GM21367 (cell line): ENCODE results near the gene PPP1R9B.

Source experiments
- ATAC-seq: cut with Tn5 transposase; IDR thresholded peaks from one replicate; pipeline ENCODE4 v1.9.1; 2021; ENCODE audit not compliant: unreplicated experiment

The PPP1R9B gene

DNA sequence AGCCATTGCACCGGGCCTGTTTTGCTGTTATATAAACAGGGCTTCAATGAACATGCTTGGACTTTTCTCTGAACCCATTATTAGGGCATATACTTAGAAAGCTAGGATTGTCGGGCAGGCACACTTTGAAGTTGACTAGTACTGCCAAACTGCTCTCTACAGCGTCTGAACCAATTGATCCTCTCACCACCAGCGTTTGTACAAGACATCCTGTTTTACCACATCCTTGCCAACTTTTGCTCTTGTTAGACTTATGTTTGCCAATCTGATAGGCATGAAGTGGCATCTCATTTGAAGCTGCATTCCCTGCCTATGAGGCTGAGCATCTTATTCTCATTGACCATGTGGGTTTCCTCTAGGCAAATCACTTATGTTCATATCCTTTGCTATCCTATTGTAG is 7.4 kb upstream of the PPP1R9B start:
- ATAC-seq, result no peak

DNA sequence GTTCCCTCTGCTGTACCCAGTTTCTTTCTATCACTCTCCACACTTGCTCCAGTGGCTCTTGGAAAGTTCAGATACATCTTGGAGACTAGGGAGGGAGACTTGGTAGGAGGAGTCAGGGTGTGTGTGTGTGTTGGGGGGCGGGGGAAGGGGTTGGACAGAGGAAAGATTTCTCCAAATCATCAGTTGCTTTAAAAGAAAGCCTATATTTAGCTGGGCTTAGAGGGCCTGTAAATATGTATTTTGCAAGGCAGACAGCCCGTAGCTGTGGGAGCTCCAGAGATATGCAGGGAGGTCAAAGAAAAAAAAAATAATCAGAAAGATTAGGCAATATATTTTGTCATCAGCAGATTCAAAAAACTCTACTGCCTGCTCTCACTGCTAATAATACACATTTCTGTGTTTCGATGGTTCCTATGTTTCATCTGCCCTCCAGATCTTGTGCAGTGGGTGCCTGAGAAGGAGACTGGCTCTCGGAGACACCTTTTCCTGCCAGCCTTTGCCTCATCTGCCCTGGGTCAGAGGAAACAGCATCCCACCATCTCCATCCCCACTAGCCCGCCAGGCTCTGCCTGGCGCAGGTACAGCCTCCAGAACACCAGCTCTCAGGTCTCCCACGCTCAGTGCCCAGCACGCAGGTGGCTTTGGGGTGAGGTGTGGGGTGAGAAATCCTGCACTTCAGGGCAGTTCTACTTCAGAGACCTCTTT is 4.8 kb upstream of the PPP1R9B start:
- ATAC-seq, result no peak

DNA sequence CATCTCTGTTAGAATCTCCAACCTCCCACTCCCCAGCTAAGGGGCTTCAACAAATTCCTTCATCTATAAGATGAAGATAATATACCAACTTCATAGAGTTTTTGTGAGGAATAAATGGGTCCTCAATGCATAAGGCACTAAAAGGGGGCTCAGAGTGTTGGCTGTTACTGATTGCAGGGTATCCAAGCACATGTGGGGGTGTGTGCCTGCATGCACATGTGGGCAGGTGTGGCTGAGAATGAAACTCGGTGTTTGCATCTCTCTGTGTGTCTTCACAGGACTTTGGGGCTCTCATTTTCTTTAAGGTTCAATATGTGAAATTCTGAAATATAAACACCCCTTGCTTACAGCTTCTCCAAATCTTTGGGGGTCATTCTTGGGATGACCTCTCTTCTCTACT is 4.1 kb upstream of the PPP1R9B start:
- no peak for ATAC-seq

DNA sequence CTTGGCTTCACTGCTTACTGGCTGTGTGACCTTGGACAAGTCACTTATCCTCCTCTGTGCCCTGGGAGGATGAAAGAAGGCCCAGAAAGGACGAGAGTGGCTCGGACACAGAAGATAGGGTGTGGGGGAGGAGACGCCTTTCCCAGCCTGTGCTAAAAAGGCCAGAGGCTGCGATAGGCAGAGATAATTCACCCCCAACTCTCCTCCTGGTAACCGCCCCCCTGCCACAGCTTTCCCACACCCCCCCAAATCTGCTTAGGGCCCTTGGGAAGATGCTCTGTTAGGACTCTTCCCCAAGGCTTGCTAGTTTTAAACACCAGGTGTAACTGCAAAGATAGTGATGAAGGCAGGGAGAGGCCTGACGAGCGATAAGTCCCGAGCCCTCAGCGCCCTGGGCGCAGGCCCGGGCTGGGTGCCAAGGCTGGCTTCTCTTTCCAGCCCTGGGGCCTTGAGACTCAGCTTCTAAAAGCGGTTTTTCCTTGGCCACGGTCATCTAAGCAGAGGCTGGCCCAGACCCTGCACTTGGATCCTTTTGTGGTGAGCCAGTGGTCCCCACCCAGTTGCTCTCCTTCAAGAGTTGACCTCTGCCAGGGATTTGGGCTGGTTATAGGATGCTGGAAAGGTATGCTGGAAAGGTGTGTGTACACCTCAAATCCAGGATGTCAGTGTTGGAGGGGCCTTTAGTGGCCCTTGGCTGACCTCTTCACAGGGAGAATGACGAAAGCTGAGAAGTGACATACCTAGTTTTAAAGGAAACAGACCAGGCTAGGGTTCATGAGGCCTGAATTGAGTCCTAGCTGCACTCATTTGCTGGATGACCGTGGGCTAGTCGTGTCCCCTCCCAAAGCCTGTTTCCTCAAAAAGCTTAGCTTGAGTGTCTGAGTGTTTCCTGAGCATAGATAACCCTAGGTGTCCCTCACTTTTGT is 3.4 kb upstream of the PPP1R9B start:
- ATAC-seq, result no peak

DNA sequence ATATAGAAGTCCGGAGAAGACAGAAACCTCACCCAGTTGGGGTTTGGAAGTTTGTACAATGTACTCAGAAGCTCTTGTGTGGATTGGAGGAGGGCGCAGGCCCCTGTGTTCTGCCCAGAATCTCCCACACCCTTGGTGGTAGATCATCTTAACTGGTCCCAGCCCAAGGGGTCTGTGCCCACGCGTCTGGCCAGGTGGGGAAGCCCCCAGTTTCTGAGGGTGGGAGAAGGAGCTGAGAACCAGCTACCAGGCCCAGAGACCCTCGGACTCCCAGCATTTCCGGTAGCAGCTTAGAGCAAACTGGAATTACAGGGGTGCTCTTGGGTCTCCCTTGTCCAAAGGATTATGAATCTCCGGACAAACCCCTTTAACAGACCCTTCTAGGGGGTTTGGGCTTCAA is 2.3 kb upstream of the PPP1R9B start:
- no peak for ATAC-seq

DNA sequence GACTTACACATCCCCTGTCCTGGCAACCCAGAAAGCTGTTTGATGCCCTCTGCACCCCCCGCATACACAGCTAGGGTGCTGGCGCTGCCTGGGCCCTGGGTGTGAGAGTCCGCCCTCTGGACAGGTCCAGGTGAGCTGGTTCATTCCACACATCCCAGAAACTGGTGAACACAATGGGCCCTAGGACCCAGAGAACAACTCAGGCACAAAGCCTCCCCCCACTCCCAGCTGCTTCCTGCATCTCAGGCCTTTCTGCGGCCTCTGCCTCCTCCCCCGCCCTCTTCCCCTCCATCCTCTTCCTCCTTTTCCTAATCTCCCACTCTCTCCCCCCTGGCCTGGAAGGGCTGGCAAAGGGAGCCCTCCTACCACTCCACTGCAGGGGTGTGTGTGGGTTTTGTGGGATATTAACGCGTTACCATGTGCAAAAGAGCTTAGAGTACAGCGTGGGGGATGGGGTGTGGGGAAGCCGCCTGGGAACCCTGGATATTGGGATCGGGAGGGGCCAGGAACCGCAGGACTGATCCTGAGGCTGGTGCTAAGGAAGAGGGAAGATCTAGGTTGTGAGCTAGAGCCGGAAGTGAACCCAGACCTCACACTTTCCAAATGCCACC is 1.6 kb upstream of the PPP1R9B start:
- ATAC-seq, result peak; percentile 24

DNA sequence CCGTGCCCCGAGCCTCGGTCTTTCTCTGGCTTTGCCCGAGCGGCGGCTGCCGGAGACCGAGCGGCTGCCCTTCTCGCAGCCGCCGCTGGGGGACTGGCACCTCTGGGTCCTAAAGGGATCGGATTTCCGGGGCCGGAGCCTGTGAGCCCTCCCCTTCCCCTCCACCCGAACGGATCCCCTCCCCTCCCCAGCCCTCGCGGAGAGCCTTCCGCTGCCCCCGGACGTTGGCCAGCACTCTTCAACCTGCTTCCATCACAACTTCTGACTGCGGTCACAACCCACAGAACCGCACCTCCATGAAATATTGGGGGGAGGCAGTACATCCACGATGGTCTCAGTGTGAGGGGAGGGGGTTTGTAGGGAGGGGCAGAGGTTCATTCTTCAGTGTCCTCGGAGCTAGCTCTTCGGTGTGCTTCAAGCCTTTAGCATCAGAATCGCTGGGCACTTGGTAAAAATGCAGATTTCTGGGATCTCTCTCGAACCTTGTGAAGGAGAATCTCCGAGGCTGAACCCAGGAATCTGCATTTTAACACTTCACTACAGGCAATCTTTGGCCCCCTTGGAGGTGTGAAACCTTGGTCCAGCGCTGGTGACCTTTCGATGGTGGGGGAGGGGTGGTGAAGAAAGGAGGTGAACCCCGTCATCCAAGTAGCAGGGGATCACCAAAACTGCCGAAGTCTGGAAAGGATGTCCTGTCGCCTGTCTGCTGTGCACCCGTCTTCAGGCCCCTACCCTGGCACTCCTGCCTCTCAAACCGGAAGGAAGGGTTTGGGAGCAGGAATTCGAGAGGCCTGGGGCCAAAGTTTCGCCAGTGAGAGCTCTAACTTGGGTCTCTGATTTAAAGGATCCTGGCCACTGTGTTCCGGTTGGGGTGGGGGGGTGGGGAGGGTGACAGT is 812 bp upstream of the PPP1R9B start:
- ATAC-seq, result peak; percentile 26

DNA sequence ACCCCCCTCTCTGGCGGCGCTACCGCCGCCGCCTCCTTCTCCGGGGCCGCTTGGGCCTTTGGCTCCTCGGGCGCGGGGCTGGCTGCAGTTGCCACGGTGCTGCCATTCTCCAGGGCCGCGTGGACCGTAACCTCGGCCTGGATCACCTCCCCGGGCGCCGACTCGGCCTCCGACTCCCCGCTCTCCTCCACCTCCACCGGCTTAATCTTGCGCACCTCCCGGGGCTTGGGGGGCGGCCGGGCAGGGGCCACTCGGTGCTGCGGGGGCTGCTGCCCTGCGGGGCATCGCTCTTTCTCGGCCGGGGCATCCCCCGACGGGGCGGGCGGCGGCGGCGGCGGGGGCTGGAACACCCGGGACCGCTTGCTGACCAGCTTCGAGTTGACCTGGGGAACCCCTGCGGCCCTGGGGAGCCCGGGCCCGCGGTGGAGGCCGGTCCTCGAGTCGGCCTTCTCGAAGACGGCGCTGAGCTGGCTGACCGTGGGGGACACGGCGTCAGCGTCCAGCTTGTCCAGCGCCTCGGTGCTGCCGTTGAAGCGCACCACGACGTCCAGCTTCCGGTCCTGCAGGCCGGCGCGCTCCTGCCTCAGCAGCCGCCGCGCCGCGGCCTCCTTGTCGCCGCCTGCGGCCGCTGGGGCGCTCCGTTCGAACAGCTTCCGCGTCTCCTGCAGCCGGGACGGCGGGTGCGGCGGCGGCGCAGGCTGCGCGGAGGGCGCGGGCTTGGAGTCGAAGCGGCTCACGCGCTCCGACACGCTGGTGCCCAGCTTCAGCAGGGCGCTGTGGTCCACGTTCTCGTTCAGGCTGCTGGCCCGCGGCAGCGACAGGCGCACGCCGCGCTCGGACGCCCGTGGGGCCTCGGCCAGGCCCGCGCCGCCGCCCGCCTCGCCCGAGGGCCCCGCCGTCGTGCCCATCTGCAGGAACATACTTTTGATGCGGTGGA is 792 bp downstream of the PPP1R9B start:
- ATAC-seq, result no peak

DNA sequence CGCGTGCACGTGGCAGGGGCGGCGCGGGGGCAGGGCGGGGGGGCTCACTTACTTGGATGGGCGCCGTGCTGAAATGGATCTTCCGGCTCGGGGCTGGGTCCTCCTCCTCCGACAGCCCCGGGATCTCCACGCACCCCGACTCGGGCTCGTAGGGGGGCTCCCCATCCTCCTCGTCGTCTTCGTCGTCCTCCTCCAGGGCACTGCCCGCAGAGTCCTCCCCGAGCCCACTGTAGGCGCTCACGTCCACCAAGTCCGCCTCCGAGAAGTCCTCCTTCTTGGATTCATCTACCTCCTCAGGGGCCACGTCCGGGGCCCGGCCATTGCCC is 1.4 kb downstream of the PPP1R9B start:
- ATAC-seq, result no peak

DNA sequence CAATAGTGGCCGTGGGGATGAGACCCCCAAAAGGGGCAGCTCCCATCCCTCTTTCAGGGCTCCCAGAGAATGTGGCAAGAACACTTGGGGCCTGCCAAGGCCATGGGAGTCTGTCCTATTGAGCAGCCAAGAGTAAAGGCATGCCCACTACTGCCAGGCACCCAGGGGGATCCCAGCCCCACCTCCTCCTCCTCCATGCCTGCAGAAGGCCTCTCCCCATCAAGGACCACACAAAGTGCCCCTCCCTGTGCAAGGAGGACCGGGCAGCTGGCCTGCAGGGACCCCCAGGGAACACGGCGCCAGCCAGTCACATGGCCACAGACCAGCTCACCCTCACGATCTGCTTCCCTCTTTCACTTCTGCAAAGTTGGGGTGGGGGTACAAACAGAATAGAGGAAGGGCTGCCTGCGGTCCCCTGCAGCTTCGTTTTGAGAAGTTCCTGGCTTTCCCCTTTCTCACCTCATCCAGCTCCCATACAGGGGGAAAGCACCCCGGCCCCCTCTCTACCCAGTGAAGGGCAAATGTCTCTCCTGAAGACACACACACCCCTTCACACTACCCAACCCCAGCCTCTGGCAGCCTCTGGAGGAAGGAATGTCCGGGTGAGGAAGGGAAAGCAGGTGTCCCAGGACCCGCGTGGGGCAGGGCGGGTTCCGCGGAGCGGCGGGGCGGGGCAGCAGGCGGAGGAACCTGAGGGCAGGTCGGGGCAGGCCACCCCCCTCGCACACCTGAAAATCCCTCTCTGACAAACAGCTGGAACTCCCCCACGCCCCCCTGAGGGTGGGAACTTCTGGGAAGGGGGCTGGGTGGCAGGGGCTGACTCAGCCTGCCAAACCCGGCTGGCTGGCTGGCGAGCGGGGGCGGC is 2.0 kb downstream of the PPP1R9B start:
- peak; percentile 33 for ATAC-seq

DNA sequence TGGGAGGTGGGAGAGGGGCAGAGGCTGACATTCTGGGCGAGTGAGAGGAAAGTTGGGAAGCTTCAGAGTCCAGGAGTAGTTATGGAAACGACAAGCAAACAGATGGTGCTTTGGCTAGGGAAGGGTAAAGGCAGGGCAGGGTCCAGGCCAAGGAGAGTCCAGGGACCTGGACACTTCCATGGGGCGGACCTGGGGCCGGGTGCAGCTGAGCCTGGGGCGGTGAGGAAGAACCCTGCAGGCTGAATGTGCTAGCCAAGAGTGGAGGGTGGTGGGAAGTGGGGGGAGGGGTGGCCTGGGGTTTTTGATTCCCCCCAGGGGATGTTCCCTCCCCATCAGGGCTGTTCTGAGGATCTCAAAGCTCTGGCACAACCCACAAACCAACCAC is 2.6 kb downstream of the PPP1R9B start:
- no peak for ATAC-seq

DNA sequence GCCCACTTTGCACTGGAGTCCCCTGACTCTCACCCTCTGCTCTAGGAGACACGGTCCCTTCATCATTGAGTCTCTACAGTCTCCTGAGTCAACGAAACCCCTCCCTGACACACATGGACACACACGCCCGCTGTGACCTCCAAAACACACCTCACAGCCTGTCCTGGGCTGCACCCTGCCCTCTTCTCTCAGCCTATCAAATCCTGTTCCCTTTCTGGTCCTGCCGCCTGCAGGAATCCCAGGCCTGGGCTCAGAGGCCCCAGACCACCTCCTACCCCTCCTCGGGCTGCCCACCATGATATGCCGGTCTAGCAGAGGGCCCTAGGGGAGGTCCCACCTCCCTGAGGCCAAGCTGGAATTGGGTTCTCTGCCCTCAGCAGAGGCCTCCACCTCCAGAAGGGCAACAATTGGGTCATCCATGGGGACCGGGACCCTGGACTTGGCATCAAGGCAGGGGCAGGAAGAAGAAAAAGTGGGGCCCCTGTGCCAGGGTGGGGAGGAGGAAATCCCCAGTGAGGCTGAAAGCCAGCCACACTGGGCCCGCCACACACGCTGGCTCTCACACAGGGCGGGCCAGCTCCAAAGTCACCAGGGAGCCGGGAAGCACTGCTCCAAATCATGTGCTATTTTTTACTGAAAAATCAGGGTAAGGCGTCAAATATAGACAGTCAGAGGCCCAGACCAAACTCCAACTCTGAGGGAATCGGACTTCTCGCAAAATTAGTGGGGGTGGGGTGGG is 3.4 kb downstream of the PPP1R9B start:
- no peak for ATAC-seq

DNA sequence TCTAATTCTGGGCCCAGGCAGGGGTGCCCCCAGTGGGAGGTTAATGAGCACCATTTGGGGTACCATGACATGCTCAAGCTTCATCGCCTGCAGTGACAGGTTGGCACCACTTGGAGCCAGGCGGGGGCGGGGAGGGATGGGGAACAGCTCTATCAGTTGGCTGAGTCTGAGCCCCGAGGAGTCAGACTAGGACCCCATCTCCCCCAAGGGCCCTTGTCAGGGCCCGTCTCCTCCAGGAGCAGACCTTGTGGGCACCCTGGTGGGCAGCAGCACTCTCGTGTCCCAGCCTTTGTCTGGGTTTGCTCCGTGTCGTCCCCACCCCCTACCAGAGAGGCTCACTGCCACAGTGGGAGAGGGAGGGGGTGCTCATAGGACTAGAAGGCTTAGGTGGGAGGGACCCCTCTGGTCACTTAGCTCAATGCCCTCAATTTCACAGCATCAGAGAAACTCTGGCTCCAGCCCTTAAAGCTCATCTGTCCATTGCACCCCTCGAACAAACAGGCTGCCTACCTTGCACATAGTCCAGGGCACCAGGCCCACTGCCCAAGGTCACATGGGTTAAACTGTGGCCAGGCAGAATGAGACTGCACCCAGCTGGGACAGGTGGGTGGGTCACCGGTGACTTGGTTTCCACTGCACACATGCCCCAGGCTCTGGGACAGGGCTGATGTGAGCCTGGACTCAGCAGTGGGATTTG is 4.1 kb downstream of the PPP1R9B start:
- no peak for ATAC-seq

DNA sequence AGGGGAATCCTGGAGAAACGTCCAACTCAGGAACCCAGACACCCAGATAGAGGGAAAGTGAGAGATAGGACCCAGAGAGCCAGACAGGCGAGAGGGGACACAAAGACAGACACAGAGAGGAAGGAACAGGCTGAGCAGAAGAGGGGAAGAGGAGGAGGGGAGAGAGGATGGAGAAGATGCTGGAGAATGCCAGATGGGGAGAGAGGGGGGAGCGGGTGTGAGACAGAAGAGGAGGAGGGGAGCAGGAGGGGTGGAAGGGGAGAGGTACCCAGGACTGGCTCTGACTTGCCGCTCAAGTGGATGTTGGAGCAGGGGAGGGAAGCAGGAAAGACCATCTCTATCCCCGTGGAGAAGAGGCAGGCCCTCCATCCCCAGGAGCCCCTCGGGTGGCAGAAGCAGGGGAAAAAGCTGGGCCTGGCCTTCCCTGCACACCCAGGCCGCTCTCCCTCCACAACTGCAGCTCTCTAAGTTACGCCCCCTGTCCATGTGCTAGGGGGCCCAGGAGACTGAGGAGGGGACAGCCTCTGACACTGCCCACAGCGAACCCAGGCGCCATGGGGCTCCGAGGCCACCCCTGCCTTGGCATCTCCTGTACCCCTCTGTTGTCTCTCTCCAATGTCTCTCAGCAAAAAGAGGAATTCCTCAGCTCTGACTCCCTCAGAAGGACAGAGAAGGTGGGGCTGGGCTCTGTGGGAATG is 4.8 kb downstream of the PPP1R9B start:
- ATAC-seq, result no peak

DNA sequence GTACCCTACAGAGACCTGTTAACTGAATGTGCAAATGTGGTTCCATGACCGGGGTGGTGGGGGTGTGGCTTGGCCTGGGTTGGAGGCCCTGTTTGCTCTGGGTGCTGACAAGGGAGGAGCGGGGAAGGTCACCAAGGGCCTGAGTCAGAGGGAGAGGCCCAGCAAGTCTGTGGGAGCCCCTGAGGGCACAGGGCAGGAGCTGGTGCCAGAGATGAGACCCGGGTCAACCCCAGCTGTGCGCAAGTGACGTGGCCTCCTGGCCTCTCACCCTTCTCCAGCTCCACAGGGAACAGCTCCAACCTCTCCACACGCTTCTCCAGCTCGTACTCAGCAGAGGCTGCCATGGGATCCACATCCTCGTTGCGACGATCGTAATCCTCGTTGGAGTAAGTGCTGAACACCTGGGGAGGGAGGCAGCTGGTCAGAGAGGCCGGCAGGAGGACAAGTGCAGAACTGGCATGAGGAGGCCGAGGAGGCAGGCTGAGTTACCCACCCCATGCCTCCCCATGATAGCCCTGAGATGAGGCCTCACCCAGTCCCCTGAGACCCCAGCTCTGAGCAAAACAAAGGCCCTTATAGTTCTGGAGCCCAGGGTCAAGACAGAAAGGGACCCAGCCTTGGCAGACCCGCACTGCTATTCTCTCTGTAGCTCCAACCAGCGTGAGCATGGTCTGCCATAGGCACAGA is 5.5 kb downstream of the PPP1R9B start:
- no peak for ATAC-seq

DNA sequence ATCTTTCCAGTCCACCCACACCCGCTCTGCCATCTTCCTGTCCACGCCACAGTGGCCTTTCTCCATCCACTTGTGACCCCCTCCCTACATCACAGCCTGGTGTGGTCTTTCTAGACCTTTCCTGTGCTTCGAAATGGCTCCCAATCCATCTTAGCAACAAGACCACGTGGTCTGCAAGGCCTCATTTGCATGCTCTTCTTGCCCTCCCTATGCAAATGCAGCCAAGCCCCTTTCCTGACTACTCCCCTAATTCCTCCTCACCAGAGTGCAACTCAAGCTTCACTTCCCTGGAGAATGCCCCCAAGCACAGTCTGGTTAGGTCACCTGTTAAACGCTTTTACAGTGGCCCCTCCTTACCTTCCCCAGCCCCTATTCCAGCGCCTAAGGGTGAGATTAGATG is 6.1 kb downstream of the PPP1R9B start:
- ATAC-seq, result no peak
